NCI-H1436 (cell line): ENCODE data around the gene SUSD1.

ENCODE experiments used
- DNase-seq: peaks from one replicate; lab custom pipeline; 2025; lab: John Stamatoyannopoulos, UW

SUSD1 gene

DNA sequence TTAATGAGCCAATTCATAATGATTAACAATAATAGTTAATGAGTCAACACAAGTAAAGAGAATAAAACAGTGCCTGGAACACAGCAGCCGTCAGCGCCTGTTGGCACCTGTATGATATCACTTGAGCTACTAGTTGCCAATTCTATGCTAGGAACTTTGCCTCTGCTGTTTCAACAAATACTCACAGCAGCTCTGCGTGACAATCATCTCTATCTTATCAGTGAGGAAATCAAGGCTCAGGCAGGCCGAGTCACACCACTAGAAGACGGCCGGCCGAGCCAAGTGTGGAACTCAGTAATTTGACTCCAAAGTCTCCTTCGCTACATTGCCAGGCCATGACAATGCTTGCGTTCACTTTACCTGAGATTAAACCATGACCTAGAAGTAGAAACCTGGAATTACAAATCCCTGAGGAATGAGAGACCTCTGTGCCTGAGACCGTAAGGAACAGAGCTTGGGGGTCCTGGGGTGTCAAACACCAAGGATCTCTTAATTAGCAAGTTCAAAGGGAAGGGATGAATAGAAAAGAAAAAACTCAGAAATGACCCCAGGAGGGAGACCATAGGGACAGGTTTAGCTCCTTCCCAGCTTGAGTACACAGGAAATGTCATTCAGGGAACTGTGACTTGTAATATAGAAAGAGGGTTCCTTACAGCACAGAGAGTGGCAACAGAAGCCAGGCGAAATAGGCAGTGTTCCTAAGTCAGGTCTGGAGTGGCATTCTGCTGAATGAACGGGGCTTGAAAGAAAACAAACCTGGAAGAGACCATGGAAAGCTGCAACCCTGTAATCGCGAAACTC lies 109.1 kb downstream of the SUSD1 start:
- DNase-seq: no peak

DNA sequence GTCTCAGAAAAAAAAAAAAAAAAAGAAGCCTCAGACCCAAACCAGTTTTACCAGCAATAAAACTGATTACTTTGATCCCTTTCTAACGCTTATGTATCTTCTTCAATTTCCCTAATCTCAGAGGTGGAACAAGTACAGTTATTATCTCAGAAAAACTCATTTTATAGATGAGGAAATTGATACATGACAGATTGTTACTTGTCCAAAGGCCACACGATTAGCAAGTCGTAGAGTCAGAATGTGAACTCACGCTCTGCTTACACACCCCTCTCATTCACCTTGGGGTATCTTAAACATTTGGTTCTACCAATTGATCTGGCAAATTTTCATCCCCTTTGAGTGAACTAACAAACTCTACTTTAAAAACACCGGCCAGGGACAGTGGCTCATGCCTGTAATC lies 110.2 kb downstream of the SUSD1 start:
- no peak for DNase-seq

DNA sequence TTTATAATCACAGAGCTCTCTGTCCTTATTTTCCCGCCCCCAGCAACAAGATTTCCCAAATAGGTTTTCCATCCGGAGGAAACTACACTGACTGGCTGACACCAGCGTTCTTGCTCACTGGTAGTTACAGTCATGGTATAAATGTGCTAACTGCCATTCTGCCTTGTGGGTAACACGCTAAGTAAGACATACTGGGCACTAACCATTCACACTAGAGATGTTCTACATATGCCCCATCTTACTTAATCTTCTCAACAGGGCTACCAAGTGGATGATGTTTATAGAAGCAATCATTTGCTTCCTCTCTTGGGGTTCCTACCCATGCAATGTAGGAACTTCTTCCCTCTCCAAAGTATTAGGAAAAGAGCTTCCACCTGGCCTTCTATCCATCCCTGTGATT lies 111.5 kb downstream of the SUSD1 start:
- DNase-seq: no peak

DNA sequence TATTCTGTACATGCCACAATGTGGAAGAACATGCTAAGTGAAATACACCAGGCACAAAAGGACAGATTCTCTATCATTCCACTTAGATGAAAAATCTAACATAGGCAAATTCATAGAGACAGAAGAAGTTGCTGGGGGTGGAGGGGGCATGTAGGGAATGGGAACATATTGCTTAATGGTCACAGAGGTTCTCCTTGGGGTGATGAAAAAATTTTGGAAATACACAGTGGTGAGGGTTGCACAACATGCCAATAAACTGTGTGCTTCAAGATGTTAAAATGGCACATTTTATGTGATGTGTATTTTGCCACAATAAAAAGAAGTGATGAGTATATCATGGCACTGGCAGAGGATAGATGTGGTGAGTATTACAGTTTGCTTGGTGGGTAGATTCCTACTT lies 111.9 kb downstream of the SUSD1 start:
- DNase-seq: no peak

DNA sequence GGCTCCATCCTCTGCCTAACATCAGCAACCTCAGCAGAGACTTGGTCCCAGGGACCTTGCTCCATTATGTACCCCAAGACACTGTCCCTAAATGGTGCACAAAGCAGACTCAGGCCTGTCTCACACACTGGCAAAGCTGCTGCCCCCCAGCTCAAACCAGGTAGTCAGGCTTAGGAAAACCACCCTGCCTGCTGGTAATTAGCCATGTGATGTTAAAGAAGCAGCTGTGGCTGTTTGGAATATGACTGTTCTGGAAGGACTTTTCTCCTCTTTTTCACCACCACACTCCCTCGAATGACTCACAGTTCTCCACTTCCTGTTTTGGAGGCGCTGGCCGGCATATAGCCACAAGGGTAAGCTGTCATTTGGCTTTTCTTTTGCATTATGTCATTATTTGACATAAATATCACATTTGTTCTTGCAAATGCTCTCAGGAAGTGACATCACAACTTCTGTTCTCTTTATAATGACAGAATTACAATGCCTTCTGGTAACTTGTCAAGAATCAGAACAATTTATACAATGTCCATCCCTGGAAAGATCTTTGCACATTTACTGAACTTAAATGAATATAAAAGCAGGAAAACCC lies 113.9 kb downstream of the SUSD1 start:
- DNase-seq: no peak

DNA sequence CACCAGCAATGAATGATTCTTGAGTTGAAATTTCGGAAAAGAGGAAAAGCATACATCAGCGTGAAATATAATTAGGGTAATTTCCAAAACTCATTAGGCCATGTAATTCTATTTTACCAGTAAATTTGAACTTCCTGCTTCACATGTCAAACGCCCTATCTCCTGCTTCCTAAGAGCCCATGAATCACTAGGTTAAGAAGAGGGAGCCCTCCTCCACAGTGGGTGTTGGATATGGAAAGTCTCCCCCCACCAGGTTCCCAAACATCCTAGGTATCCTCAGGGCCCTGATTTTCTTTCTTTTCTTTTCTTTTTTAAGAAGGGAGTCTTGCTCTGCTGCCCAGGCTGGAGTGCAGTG lies 115.2 kb downstream of the SUSD1 start:
- DNase-seq: no peak

DNA sequence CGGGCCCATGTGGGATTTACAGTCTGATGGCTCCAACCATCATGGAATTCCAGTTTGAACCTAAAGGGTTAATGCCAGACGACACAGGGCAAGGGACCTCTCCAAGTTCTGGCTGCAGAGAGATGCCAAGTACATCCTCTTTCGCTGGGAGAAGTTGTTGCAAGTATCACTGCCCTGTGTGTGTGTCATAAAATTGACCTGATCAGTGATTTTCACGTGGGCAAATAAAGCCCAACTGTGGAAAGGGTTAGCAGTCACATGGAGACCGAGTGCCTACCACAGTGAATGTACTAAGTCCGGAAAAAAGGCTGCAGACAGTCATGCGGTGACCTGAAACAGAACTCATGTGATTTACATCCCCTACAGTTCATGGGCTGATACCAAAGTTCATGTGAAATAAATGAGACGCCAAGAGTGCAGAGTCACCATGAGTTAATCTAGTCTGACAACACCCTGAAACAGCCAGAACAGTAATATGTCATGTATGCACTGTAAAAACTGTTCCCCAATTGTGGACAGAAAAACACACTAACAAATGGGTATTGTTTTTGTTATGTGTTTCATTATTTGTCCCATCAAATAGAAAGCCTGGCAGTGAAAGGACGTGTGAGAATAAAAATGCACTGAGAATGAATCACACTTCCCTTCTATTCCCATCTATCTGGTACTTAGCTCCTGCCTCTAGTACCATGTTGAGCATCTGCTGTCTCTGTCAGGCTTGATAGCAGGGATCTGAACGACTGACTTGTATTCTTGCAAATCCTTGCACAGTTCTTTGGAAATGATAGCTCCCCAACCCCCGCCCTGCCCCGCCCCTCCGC lies 115.7 kb downstream of the SUSD1 start:
- DNase-seq: no peak

DNA sequence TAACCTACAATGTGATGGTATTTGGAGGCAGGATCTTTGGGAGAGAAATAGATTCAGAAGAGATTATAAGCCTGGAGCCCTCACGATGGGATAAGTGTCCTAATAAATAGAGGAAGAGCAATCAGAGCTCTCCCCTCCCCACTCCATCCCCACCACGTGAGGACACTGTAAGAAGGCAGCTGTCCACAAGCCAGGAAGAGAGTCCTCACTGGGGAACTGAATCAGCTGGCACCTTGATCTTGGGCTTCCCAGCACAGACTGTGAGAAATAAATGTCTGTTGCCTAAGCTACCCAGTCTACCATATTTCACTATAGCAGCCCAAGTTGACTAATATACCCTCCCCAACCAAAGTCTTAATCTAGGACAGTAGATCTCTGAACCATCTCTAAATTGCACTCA lies 118.1 kb downstream of the SUSD1 start:
- no peak for DNase-seq

DNA sequence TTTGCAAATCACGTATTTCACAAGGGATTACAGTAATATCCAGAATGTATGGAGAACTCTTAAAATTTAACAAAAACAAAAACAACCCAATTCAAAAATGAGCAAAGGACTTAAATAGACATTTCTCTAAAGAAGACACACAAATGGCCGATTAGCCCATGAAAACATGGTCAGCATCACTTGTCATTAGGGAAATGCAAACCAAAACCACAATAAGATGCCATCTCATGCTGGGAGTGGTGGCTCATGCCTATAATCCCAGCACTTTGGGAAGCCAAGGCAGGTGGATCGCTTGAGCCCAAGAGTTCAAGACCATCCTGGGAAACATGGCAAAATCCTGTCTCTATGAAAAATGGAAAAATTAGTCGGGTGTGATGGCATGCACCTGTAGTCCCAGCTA lies 120.2 kb downstream of the SUSD1 start:
- DNase-seq: no peak

DNA sequence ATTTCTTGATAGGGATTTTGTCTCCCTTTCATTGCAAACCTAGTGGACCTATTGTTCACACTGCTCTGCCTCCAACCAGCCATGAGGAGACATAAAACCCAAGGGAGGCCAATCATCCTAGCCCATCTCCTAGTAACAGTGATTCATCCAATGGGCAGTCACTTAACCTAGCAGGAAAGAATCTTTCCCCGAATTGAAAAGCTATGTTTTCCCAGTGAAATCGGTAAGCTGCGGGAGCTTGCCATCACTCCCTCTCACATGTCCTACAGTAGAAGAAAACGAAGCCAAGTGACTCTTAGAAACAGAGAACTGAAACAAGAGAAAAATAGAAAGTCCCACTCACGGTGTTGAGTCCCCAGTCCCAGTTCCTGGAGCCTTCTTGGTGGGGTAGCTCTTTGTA lies 123.3 kb downstream of the SUSD1 start:
- no peak for DNase-seq

DNA sequence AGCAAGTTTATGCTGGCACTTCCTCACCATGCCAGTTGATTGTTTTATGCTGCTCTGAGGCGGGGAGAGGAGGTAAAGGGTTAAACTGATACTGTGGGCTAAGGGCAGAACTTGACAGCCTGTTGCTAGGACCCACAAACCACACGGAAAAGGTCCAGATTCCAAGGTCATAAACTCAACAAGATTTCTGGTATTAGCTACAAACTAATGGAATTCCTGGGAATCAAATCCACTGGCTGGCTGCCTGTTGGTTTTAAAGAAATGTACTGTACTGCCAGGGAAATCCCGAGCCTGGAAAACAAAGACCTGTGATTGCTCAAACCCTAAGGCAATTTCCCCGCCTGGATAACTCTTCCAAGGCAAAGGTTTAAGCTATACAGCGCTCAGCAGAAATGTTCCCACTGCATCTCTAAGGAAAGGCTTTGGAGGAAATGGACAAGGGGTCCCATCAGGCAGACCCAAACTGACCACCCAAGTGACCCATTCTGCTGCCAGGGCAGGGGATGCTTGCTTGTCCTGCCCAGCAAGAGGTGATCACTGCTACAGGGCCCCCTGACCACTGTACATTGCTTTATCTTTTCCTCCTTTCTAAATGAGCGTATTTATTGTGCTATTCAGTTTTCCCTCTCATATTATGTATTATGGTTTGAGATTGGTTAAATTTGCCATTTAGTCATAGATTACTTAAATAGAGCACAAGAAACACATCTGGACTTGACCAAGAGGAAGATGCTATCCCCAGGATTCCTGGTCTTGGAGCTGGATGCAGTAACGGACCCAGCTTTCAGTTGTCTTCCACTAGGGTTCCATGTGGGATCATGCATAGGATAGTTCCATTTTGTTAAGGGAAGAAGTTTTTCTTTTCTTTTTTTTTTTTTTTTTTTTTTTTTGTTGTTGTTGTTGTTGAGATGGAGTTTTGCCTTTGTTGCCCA lies 124.3 kb downstream of the SUSD1 start:
- no peak for DNase-seq

DNA sequence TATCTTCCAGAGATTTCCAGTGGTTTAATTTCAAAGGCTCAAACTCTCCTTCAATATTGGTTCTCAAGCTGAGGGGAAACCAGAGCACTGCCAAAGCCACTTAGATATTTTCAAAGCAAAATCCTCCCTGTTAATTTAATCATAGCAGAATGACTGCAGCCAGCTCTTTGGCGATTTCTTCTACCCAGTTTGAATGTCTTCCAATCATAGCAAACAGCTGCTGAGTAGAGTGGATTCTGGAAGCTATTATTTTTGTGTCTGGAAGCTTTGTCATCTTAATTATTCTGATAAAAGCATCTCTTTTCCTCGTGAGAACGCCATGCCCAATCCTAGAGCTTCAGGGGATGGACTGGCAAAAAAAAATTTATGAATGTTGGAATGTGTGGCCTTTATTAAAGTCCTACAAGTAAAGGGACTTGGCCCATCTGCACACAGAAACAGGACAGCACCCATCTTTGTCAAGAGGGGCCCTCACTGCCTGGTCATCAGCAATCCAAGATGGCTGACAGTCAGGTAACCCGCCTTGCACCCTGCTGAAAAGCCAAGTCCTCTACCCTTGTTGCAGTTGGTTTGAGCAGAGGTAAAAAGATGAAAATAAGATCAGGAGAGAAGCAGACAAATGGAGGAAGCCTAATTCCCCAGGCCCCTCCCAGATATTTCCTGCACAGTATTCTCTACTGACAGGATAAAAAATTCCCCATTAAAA lies 125.1 kb downstream of the SUSD1 start:
- no peak for DNase-seq

DNA sequence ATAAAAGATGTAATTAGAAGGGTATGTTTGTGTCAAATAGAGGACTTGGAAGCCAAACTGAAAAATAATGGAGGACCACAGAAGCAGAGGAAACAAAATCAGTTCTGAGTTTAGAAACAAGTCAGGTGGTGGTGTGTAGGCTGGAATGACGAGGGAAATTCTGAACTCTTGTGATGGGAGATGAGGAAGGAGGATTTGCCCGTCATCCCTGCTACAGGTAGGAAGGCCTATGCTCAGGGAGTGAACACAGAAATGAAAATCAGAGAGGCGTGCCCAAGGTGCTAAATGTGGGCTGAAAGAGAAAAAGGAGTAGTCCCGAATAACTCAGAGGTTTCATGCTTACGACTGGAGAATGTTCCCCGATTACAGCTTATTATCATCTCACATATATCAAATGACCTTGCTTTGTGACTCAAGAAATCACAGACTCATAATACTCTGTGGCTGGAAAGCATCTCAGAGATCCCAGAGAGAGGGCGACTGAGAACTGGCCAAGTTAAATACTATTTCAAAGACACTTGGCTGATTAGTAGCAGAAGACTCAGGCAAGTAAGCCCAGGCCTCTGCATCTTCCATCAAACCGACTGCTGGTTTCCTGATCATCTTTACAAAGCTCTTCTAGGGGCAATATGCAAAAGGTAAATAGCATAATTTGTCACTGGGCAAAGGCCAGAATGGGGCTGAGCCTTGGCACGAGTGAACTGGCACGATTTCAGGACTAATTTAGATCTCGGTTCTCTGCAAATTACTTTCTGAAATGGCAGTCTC lies 126.0 kb downstream of the SUSD1 start:
- DNase-seq: no peak

DNA sequence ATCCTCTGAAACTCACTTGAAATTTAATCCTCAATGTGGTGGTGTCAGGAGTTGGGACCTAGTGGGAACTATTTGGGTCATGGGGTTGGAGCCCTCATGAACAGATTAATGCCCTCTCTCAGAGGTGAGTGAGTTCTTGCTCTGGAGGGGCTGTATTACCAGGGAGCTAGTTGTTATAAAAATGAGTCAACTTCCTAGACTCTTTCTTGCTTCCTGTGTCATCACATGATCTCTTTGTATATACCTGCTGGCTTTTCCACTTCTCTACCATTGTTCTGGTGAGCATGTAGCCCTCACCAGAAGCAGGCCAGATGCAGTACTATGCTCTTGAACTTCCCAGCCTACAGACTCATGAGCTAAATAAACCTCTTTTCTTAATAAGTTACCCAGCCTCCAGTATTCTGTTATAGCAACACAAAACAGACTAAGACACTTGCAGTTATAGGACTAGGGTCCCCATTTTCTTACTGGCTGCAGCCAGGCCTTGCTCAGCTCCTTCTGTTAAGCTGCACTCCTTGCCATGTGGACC lies 127.5 kb downstream of the SUSD1 start:
- DNase-seq: no peak

DNA sequence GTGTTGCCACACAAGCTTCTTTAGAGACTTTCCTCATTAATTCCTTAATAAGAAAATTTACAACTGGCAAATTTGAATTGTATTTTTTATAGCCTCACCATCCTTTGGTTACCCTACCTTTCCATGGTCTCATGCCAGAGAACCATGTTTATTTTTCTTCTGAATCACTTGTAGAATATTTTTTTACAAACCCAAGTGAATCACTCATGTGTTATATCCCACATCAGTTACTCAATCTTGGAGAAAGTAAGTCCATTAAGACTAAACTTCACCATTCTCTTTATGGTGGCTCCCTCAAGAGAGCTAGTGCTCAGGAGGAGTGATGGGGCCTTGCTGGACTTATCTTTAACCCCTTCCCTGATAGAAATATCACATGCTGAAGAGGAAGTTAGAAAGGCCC lies 128.9 kb downstream of the SUSD1 start:
- DNase-seq: no peak

DNA sequence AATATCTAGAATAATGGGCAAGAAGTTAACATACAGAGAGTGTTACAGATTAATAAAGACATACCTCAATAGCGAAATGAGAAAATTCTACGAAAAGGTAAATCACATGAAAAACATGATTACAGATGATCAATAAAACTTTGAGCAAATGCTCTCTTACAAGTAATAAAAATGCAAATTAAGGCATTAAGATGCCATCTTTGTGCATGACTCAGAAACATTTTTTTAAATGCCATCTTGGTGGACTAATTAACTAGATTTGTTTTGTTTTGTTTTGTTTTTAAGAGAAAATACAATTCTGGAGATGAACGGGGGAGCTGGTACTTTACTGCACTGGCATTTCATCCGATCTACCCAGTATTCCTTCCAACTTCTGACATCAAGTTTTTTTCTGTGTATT lies 130.2 kb downstream of the SUSD1 start:
- DNase-seq: no peak

DNA sequence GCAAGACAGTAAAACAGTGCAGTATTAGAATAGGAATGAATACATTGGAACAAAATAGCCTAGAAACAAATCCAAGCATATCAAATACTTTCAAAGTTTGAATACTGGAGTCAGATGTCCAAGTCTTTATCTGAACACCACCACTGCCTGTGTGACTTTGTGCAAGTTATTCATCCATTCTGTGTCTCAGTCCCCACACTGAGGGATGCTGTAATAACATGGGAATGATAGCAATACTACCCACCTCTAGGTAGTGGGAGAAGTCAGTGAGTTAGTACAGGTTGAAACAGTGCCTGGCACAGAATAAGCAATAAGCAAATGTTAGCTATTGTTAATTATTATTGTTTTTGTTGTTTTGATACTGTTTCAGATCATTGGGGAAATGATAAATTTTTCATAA lies 130.9 kb downstream of the SUSD1 start:
- DNase-seq: no peak

DNA sequence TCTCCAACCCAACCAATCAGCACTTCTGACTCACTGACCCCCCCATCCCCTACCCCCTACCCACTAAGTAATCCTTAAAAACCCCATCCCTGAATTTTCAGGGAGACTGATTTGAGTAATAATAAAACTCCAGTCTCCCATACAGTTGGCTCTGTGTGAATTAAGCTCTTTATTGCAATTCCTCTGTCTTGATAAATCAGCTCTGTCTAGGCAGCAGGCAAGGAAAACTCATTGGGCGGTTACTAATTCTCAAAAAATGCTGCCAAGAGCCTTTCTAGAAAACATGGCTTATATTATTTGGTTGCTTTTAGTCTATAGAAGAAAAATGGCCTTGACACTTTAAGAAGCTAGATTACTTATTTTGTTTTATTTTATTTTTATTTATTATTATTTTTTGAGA lies 131.7 kb downstream of the SUSD1 start:
- DNase-seq: no peak

DNA sequence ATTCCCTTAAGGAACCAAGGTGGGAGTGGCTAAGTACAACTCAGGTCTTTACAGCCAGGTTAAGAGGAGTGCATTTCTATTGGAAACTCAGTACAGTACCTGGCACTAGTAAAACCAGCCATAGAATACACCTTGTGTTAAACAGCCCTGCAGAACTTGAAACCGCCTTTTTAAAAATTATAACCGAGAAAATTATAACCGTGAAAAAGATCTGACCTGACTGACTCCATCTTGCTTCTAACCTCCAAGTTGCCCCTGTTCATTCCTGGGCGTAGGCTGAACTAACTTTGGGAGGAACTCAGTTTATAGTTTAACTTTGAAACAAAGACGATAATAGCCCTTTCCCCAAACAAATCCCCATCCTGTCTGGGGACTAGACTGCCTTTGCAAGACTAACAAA lies 132.3 kb downstream of the SUSD1 start:
- no peak for DNase-seq

DNA sequence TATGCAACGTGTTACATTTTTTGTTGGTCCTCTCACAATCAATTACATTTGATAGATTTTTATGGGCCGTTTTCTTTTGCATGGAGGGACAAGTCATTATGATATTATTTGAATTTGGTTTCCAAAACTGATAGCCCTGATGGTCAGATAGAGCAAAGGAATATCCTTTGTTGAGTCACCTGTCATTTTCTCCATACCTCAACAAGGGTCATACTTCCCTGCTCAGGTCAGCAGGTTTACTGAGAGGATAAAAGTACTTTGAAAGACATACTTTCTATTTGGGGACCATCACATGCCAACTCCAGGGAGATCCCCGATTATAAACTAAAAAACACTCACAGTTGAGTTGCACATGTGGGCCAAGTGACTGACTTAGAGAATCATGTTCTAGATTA lies 132.9 kb downstream of the SUSD1 start:
- DNase-seq: no peak
